HS-5 (cell line): Measurements from ENCODE around the gene CASP8AP2.
"Not testable (repeated sequence)": the region's sequence is repeated elsewhere in the genome, so short reads cannot be mapped to it uniquely, and the experiment has no call there.

Experiments
- DNase-seq: peaks from one replicate; pipeline ENCODE4 v3.0.0-alpha.2; 2012; ENCODE audit warnings: low read depth

The CASP8AP2 gene

DNA sequence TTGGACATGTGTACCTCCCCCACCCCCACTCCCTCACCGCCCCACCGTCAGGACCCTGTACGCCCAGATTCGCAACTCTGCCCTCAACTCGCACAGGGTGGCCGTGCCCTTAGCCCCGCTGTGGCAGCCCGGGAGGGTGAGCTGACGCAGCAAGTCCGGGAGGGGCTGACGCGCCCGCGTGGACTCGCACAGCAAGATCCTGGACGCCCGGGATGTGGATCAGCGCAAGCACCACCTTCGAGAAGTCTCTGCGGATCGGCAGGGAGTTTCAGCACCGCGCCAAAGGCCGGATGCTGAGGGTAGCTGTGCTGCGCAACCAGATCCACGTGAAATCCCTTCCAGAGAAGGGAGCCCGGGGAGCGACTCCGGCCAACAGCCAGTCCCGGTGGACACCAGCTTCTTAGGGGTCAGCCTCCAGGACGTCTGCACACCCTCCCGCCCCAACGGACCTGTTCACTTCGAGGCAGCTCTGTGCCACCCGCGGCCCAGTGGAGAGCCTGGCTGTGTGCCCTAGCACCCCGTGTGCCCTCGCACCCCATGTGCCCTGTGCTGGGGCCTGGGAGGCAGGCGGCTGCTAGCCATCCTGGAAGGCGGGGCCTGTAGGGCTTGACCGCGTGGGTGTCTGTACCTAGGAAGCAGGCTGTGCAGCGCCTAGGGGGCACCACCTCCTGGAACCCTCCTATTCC lies 57.9 kb downstream of the CASP8AP2 start:
- DNase-seq, result no peak

DNA sequence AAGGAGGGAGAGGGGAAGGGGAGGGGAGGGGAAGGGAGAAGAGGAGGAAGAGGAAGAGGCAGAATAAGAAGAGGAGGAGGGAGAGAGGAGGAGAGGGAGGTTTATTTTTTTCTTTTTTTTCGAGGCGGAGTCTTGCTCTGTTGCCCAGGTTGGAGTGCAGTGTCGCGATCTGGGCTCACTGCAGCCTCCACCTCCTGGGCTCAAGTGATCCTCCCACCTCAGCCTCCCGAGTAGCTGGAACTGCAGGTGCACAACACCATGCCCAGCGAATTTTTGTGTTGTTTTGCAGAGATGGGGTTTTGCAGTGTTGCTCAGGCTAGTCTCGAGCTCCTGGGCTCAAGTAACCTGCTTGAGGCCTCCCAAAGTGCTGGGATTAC lies 58.4 kb downstream of the CASP8AP2 start:
- DNase-seq, result no peak

DNA sequence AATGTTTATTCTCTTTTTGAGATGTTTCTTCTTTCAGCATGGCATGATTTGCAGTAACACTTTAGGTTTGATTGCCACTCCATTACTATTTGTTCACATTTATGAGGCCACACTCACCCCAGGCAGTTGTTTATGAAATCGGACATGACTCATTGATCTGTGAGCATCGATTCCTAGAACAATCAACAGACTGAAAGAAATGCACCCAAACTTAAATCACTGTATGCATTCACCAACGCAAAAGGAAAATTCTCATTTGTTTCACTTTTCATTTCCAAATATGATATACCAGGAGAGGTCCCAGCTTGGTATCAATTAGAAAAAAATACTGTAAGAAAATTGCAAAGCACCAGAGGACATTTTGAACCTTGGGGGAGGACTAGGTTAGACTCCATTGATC lies 59.2 kb downstream of the CASP8AP2 start:
- DNase-seq, result no peak

GRCh38 chr6:89890845-89891528 lies 61.3 kb downstream of the CASP8AP2 start:
- not testable (repeated sequence) for DNase-seq

- not testable (repeated sequence) for DNase-seq
Measured at GRCh38 chr6:89892577-89892976, 62.9 kb downstream of the CASP8AP2 start.

GRCh38 chr6:89894169-89894568 lies 64.5 kb downstream of the CASP8AP2 start, which contains the start of gene GJA10:
Gene GJA10, plus strand, starts transcription at chr6:89894469. Its CDS starts 0 bp downstream, at chr6:89894469.
- DNase-seq, result no peak

- no peak for DNase-seq
Measured at GRCh38 chr6:89895276-89895874, 65.7 kb downstream of the CASP8AP2 start.

- DNase-seq, result not testable (repeated sequence)
Measured at GRCh38 chr6:89910001-89910901, 80.6 kb downstream of the CASP8AP2 start.

- DNase-seq, result no peak
Measured at GRCh38 chr6:89910902-89911240, 81.2 kb downstream of the CASP8AP2 start.

DNA sequence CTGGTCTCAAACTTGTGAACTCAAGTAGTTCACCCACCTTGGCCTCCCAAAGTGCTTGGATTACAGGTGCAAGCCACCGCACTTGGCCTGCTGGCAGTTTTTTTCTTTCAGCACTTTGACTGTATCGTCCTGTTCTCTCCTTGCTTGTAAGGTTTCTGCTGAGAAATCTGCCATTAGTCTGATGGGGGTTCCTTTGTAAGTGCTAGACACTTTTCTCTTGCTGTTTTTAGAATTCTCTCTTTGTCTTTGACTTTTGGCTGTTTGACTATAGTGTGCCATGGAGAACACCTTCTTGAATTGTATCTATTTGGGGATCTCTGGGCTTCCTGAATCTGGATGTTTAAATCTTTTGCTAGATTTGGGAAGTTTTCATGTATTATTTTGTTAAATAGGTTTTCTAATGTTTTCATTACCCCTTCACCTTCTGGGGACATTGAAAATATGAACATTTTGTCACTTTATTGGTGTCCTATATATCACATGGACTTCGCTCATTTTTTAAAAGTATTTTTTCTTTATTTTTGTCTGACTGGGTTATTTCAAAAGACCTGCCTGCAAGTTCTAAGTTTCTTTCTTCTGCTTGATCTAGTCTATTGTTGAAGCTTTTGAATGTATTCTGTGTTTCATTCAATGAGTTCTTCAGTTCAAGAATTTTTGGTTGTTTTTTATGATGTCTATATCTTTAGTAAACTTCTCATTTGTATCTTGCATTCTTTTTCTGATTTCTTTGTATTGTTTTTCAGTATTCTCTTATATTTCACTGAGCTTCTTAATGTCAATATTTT lies 86.6 kb downstream of the CASP8AP2 start:
- DNase-seq, result no peak

DNA sequence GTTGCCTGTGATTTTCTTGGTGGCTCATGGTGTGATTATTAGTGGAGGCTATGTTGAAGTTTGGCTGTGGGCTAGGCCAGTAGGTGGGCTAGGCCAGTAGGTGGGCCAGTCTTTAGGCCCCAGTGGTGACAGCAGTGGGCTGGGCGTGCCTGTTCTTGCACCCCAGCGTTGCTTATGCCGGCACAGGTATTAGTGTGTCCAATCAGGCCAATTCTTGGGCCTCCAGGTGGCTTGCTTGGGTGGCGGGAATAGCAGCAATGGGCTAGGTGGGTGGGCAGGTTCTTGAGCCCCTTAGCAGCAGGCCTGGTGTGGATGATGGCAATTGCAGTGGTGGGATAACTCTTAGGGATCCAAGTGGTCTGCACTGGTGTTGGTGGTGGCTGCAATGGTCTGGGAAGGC lies 87.5 kb downstream of the CASP8AP2 start:
- no peak for DNase-seq

- DNase-seq, result no peak
Measured at GRCh38 chr6:89917801-89918366, 88.2 kb downstream of the CASP8AP2 start.
